ENCODE results near the gene STARD9. TPM values are rescaled to one million over a fixed set of nuclear protein-coding genes. Genes with fewer than 3 reads are reported as not detected.

STARD9 gene
- total and polyA plus RNA-seq, 2 of the 13 experiments (the other 11 are each of a cell fraction or from before 2014, with no cell fraction given): 5.3 to 7.5 TPM

DNA sequence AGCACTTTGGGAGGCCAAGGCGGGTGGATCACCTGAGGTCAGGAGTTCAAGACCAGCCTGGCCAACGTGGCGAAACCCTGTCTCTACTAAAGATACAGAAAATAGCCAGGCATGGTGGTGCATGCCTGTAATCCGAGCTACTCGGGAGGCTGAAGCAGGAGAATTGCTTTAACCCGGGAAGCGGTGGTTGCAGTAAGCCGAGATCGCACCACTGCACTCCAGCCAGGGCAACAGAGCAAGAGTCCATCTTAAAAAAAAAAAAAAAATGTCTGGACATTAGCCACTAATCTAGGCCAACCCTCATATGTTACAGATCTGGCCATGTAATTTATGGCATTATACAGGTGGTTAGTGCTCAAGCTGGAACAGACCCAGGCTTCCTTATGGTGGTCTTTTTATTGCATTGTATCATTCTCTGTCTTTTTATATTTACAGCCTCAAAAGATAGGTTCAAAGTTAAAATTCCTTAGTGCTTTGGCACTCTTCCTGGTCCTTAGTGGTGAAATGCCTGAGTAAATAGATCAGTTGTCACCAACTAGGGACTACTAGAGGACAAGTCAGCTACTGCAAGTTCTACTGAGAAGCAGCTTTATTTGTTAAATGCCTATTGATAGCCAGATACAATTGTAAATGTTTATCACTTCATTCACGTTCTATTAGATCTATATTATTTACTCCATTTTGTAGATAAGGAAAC, 16.0 kb downstream of the STARD9 start (continued):
- TF ChIP-seq, protein P1, sequence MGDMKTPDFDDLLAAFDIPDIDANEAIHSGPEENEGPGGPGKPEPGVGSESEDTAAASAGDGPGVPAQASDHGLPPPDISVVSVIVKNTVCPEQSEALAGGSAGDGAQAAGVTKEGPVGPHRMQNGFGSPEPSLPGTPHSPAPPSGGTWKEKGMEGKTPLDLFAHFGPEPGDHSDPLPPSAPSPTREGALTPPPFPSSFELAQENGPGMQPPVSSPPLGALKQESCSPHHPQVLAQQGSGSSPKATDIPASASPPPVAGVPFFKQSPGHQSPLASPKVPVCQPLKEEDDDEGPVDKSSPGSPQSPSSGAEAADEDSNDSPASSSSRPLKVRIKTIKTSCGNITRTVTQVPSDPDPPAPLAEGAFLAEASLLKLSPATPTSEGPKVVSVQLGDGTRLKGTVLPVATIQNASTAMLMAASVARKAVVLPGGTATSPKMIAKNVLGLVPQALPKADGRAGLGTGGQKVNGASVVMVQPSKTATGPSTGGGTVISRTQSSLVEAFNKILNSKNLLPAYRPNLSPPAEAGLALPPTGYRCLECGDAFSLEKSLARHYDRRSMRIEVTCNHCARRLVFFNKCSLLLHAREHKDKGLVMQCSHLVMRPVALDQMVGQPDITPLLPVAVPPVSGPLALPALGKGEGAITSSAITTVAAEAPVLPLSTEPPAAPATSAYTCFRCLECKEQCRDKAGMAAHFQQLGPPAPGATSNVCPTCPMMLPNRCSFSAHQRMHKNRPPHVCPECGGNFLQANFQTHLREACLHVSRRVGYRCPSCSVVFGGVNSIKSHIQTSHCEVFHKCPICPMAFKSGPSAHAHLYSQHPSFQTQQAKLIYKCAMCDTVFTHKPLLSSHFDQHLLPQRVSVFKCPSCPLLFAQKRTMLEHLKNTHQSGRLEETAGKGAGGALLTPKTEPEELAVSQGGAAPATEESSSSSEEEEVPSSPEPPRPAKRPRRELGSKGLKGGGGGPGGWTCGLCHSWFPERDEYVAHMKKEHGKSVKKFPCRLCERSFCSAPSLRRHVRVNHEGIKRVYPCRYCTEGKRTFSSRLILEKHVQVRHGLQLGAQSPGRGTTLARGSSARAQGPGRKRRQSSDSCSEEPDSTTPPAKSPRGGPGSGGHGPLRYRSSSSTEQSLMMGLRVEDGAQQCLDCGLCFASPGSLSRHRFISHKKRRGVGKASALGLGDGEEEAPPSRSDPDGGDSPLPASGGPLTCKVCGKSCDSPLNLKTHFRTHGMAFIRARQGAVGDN (CRISPR knock-in tag; IDR thresholded peaks at IDR 0.05): peak; percentile 57
- TF ChIP-seq SOX6 (IDR thresholded peaks at IDR 0.05) (no peak), SOX6 (CRISPR knock-in tag; IDR thresholded peaks at IDR 0.05) (no peak), HNRNPH1 (optimal IDR thresholded peaks at IDR 0.05; ENCODE audit: low read depth, low read length) (no peak), ZZZ3 (CRISPR knock-in tag; IDR thresholded peaks at IDR 0.05; ENCODE audit: borderline replicate concordance) (no peak), ZNF883 (CRISPR knock-in tag; IDR thresholded peaks at IDR 0.05; ENCODE audit: not compliant biosample characterization) (no peak), ZFYVE20 (CRISPR knock-in tag; IDR thresholded peaks at IDR 0.05; ENCODE audit: borderline replicate concordance, low read depth) (no peak), FIP1L1 (IDR thresholded peaks at IDR 0.05; ENCODE audit: borderline replicate concordance, insufficient read depth, low read depth, low read length) (no peak), SYNCRIP (IDR thresholded peaks at IDR 0.05; ENCODE audit: insufficient read depth, low read depth, low read length) (no peak), ZNF234 (CRISPR knock-in tag; conservative IDR thresholded peaks at IDR 0.05) (no peak), IRF2 (CRISPR knock-in tag; IDR thresholded peaks at IDR 0.05) (no peak), ZNF574 (CRISPR knock-in tag; IDR thresholded peaks at IDR 0.05) (no peak), MIER2 (CRISPR knock-in tag; IDR thresholded peaks at IDR 0.05) (no peak), ZNF703 (CRISPR knock-in tag; IDR thresholded peaks at IDR 0.05; ENCODE audit: borderline replicate concordance) (no peak), ZNF670 (CRISPR knock-in tag; IDR thresholded peaks at IDR 0.05; ENCODE audit: borderline replicate concordance) (no peak), SIX1 (CRISPR knock-in tag; IDR thresholded peaks at IDR 0.05; ENCODE audit: borderline replicate concordance) (peak; percentile 90; the same call in 1 of the 2 replicates), ZNF512B (CRISPR knock-in tag; IDR thresholded peaks at IDR 0.05; ENCODE audit: borderline replicate concordance) (no peak)
- TF ChIP-seq, protein P2, sequence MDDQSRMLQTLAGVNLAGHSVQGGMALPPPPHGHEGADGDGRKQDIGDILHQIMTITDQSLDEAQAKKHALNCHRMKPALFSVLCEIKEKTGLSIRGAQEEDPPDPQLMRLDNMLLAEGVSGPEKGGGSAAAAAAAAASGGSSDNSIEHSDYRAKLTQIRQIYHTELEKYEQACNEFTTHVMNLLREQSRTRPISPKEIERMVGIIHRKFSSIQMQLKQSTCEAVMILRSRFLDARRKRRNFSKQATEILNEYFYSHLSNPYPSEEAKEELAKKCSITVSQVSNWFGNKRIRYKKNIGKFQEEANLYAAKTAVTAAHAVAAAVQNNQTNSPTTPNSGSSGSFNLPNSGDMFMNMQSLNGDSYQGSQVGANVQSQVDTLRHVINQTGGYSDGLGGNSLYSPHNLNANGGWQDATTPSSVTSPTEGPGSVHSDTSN (CRISPR knock-in tag; IDR thresholded peaks at IDR 0.05; ENCODE audit: borderline replicate concordance): no peak
